Measurements from ENCODE around the gene TKT.

DNA sequence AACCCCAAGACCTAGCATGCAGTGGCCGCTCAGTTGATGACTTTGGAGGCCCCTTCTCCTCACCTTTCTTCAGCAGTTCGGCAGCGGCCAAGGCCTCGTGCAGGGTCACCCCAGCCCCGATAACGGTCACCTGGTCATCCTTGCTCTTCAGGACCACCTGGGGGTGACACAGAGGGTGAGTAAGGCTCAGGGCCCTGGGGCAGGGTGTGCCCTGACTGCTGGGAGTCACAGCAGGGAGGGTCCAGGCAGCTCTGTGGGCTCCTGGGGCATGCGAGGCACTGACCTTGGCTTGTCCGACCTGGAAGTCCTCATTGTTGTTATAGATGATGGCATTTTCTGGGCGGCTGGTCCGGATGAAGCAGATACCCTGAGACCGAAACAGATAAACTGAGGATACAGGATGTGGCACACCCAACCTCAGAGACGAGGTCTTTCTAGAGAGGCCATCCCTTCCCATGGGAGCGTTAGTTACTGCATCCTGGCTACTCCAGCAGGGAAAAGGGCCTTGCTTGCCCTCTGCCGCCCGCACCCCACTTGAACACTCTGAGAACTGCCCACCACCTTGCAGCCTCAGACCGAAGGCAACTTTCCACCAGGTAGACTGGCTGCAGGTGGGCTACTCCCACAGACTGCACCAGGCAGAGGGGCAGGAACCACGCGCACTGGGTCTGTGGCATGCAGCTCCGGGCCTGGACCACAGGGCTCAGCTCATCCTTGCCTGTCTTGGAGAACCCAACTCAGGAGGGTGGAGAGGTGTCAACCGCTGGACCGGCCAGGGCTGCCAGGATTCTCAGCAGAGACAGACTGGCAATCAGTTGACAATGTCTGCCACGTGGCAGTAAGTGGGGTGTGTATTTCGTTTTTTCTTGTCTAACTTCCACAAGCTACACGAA lies 27.6 kb downstream of the TKT start:
- TF ChIP-seq, protein P1, sequence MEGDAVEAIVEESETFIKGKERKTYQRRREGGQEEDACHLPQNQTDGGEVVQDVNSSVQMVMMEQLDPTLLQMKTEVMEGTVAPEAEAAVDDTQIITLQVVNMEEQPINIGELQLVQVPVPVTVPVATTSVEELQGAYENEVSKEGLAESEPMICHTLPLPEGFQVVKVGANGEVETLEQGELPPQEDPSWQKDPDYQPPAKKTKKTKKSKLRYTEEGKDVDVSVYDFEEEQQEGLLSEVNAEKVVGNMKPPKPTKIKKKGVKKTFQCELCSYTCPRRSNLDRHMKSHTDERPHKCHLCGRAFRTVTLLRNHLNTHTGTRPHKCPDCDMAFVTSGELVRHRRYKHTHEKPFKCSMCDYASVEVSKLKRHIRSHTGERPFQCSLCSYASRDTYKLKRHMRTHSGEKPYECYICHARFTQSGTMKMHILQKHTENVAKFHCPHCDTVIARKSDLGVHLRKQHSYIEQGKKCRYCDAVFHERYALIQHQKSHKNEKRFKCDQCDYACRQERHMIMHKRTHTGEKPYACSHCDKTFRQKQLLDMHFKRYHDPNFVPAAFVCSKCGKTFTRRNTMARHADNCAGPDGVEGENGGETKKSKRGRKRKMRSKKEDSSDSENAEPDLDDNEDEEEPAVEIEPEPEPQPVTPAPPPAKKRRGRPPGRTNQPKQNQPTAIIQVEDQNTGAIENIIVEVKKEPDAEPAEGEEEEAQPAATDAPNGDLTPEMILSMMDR (IDR thresholded peaks at IDR 0.05; ENCODE audit: poor library complexity, severe bottlenecking) = no peak
- no peak for TF ChIP-seq EP300 (conservative IDR thresholded peaks at IDR 0.05; ENCODE audit: poor library complexity, severe bottlenecking)

Data from neural cell (in vitro differentiated cells).